HG02885 (cell line): ENCODE results near the gene ZFPL1.

ENCODE experiments used
- ATAC-seq: cut with Tn5 transposase; IDR thresholded peaks from one replicate; pipeline ENCODE4 v1.9.1; 2021; ENCODE audit warnings: mild to moderate bottlenecking; ENCODE audit not compliant: unreplicated experiment, poor library complexity

Gene ZFPL1

DNA sequence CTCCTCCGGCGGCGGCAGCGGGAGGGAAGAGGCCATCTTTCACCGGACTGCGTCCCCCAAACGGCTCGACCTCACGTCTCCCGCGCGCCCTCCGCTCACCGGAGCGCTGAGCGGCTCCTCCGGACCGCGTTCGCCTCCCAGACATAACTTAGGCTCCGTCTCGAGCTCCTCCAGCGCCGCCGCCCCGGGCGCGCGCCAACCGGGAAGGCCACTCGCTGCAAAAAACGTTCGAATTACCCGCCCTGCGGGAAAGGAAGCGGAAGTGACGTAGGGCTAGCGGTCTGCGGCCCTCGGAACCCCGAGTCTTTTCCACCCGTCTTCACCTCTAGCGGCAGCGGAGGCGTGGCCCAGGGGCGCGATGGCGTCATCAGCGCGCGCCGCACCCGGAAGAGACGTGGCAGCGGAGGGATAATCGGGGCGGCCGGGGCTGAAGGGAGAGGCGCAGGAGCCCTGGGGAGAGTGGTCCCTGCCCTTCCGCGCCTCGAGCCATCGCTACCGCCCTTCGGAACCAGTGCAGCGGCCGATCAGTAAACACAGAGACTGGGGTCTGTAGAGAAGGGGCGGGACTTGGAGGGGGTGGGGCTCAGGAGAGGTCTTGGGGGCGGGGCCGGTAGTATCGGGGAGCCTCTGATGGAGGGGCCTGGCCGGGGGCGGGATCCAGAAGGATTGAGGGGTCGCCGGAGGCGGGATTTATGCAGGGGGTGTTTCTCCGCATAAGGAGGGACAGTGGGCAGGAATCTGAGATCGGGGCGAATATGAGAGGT, at the start of gene ZFPL1, which contains the start of gene CDCA5:
ZFPL1 (plus strand) TSS at position 389 of the 764 bp plus-strand sequence. CDS start 477 bp downstream, outside the sequence.
CDCA5 (minus strand) TSS at position 207 of the 764 bp plus-strand sequence; CDS start at position 145, 62 bp downstream.
- ATAC-seq: peak; percentile 91

DNA sequence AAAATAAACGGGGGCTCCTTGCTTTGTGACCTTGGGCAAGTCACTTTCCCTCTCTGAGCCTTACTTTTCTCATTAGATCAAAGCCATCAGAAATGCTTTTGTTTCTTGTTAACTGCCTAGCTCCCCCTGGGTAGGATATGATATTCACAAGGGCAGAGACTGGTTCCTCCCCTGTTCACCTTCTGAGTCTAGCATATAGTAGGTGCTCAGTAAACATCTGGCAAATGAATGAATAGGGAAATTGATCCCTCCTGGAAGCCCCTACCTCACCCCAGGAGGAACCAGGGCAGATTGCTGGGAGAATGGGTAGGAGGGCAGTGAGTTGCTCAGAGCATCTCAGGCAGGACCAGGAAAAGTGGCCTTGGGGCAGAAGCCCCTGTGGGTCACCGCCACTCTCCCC, 49.6 kb upstream of the ZFPL1 start:
- ATAC-seq: no peak

DNA sequence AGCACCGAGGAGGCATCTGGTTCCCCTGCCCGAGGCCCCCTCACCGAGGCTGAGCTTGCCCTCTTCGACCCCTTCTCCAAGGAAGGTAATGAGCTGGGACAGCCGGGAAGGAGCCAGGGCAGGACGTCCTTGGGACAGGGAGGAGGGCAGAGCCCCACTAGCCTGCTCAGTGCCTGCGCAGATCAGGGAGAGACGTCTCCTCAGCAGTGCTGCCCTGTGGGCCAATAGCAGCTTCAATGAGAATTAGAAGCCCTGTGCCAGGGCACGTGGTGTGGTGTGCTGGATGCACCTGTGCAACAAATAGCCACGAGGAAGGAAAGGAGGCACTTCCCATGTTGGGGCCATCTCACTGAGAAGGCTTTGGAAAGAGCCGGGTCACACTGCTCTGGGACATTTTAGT, 48.4 kb upstream of the ZFPL1 start:
- ATAC-seq: no peak

DNA sequence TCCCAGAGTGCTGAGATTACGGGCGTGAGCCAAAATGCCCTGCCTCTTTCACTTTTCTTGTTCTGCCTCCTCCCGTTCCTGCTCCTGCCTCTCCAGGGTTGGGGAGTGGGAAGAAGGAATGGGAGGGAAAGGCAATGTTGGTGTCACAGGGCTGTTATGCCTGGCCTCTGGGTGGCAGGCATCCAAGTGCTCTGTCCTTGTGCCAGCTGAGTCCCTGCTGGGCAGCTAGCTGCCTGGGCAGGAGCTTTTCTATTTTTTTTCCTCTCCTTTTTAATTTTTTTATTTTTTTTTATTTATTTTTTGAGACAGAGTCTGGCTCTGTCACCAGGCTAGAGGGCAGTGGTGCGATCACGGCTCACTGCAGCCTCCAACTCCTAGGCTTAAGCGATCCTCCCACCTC, 47.1 kb upstream of the ZFPL1 start:
- ATAC-seq: no peak

DNA sequence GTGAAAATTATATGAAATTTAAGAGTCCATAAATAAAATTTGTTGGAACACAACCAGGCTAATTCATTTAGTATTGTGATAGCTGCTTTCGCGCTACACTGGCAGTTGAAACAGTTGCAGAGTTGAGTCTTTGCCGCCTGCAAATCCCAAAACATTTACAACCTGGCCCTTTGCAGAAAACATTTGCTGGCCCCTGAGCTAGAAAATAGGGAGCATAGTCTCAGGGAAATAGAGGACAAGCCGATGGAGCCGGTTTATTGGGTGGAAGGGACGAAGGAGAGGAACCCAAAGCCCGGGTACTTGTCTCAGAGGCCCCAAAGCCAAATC, 43.5 kb upstream of the ZFPL1 start:
- no peak for ATAC-seq

DNA sequence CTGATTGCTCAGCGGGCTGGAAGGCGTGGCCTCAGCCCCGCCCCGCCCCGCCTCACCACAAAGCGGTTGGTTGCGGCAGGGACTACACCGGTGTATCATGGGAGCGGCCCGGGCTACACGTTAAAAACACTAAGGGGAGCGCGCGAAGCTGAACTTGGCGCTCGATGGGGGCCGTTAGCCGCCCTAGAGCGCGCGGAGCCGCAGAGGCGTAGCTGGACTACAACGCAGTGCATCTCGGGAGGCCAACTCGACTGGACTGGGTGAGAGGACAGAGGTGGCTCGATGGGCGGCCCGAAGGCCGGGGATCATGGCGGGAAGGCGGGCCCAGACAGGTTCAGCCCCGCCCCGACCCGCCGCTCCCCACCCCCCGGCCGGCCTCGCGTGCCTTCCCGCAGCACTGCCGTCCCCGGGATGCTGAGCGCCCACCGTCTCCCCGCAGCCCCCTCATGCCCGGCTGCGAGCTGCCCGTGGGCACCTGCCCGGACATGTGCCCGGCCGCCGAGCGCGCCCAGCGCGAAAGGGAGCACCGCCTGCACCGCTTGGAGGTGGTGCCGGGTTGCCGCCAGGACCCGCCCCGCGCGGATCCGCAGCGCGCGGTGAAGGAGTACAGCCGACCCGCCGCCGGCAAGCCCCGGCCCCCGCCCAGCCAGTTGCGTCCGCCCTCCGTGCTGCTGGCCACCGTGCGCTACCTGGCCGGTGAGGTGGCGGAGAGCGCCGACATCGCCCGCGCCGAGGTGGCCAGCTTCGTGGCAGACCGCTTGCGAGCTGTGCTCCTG, 43.0 kb upstream of the ZFPL1 start, which contains the start of gene SAC3D1:
SAC3D1 (plus strand) TSS at position 364 of the 776 bp plus-strand sequence; CDS start at position 447, 83 bp downstream.
- ATAC-seq: peak; percentile 88

DNA sequence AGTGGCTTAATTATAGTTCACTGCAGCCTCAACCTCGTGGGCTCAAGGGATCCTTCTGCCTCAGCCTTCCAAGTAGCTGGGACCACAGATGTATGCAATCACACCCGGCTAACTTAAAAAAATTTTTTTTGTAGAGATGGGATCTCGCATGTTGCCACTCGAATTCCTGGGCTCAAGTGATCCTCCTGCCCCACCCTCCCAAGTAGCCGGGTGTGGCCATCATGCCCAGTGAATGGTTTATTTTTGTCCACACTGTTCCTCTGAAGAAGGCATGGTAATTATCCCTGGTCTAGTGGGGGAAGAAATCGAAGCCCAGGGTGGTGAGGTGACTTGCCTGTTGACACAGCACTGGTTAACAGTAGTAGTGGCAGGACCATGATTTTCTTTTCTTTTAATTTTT, 41.1 kb upstream of the ZFPL1 start:
- no peak for ATAC-seq

DNA sequence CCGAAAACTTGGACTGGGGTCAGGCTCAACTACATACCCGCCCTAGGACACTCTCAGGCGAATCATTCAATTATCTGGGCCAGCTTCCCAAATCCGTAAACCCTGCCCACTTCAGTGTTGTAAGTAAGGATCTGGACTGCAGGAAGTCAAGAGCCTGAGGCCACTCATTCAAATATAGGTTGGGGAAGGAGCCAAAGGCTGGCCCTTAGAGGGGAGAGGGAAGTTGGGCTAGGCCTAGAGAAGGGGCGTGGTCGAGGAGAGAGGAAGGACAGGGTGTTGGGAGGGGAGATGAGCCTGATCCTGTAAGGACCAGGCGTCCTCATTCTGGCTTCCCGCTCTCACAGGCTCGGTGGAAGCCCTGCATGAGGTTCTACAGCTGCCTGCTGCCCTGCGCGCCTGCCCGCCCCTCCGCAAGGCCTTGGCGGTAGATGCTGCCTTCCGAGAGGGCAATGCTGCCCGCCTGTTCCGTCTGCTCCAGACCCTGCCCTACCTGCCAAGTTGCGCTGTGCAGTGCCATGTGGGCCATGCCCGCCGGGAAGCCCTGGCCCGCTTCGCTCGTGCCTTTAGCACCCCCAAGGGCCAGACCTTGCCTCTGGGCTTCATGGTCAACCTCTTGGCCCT, 40.0 kb upstream of the ZFPL1 start:
- no peak for ATAC-seq

DNA sequence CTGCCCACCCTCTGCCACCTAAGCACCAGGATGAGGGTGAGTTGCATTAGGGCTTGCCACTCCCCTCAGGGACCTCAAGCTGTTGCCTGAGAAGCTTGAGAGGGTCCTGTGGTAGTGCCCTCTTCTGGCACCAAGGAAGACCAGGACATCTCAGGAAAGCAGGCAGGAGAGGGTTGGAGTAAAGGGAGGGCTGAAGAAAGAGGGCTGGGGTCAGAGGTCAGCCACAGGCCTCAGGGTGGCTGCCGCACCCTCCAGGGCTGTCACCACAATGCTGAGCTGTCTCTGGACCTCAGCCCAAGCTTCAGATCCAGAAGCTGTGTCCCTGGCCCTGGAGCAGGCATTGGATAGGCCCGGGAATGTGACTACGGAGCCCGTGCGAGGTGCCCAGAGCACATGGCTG, 39.0 kb upstream of the ZFPL1 start:
- no peak for ATAC-seq

DNA sequence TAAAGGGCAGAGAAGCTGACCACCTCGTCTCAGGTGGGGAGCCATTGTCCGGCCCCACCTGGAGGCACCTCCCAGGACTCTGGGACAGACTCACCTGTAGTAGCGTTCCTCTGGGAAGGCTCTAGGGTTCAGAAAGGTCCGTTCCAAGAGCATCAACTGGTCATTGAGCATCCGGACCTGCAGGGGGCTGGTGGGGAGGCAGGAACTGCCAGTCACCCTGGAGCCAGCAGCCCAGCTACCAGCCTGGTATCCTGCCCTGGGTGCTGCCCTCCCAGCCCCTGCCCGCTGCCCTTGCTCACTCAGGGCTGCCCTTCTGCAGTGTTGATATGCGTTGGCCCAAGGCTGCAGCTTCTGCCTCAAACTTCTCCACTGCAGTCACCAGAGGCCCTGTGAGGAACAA, 38.3 kb upstream of the ZFPL1 start:
- no peak for ATAC-seq

DNA sequence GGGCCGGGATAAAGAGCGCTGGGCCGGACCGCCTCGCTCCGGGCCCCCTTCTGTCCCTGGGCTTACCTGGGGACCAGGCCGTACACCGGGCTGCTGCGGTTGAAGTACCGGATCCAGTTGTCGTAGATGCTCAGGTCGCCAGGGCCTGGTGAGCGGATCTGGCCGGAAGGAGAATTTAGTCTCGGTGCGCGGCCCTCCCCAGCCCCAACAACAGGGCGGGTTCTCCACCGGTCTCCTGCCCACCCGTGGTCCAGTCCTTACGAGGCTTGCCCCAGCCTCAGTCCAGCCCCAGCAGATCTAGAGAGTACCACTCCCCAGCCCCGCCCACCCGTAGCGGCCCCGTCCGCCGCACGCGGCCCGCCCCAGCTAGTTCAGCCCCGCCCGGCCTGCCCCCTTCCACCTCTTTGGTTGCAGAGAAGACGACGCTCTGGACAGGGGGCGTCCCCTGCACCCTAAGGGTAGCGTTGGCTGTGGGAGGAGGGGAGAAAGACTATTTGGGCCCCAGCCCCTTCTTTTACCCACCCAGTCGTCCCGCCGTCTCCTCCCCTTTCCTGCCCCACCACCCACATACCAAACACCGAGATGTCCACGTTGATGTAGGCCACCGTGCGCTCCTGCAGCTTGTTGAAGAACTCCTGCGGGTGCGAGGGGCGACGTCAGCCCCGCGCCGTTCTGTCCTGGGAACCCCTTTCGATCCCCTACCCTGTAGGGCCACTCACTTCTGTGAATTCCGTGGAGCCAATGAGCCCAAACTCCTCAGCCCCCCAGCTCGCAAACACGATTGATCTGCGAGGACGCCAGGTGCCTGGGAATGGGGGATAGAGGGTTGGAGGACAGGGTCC, 36.2 kb upstream of the ZFPL1 start:
- ATAC-seq: no peak

DNA sequence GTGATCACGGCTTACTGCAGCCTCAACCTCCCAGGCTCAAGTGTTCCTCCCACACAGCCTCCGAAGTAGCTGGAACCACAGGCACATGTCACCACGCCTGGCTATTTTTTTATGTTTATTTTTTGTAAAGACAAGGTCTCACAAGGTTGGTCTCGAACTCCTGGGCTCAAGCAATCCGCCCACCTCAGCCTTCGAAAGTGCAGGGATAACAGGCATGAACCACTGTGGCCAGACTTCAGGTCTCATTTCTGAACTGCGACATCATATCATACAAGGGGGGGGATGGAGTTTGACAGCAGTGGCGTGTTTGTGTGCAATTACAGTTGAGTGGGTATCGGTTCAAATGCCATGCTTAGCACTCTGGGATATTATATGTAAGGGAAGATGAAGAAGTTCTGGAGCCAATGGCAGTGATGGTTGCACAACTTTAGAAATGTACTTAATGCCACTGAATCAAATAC, 32.6 kb upstream of the ZFPL1 start:
- no peak for ATAC-seq

DNA sequence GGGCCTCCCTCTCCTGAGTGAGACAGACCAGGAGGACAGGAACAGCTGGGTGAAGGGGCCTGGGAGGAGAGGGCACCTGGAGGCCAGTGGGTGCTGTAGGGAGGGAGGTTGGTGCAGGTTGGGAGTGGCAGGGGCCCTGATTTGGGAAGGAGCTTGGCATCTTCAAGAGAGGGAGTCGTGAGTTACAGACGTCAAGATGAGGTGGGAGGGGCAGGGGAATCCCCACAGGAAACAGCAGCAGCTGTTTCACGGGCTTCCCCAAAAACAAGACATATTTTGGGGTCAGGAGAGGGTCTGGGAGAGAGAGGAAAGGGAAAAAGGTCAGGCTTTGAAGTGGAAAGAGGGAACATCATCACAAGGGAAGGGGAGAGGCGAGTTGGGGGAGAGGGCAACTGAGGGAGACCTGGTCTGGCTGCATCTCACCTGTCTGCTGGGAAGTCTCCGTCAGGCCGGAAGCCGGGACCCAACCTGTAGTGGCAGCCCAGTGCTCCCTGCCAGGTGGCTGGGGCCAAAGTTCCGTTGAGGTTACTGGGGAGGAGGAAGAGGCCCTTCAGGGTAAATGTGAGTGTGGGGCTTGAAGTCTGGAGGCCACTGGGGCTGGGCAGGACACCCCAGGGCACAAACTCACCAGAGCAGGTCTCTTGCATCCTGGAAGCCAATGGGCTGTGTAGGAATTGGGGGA, 30.1 kb upstream of the ZFPL1 start:
- ATAC-seq: no peak

DNA sequence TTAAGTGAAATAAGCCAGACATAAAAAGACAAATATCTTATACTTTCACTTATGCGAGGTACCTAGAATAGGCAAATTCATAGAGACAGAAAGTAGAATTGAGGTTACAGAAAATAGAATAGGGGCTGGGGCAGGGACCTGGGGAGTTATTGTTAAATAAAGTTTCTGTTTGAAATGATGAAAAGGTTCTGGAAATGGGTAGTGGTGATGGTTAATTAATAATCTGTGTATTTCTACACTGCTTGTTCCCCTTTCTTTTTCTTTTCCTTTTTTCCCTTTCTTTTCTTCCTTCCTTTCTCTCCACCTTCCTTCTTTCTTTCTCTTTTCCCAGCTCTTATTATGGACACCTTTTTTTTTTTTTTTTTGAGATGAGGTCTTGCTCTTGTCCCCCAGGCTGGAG, 28.5 kb upstream of the ZFPL1 start:
- no peak for ATAC-seq

DNA sequence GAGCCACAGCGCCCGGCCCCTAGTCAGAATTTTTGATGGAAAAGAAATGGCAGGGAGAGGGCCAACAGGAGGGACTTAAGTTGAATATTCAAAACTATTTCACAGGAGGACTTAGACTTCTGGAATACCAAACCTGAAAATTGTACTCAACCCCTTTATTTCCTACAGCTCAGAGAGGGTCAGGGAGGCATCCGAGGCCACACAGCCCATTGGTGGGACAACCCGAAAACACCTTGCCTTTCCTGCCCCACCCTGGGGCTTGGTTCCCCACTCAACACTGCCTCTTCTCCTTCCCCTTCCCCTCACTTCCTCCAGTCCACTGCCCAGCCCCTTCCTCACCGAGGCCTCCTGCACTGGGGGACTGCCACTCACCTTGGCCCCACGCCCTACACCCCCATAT, 27.0 kb upstream of the ZFPL1 start:
- no peak for ATAC-seq

DNA sequence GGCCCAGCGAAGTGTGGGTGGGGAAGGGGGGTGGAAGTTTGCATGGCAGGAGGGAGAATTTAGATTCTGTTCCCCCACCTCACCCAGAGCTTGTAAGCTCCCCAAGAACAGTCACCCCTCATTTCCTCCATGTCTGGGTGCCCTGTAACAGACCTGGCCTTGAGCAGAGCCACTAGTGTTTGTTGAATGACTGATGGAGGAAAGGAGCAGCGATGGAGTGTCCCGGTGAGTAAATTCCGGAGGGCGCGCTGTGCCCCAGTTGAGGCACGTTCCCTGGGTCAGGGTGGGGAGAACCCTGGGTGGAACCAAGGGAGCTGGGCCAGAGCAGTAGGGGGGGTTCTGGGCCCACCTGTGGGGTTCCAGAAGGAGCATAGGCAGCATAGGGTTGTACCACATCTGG, 26.5 kb upstream of the ZFPL1 start:
- no peak for ATAC-seq

DNA sequence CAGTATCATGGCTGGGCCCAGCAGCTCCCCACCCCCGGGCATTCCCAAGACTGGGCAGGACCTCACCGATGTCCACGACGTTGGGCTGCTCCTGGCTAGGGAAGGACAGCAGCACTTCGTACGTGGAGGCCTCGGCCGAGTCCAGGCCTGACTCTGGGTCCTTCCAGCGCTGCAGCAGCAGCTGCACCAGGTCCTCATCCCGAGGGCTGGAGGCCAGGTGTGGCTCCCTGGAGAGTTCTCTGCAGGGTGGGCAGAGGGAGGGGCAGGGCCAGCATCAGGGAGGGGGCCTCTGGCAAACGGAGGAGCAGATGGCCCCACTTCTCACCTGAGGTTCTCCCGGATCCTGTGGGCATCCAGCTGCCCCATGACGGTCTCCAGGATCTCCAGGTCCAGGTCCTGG, 26.0 kb upstream of the ZFPL1 start:
- no peak for ATAC-seq

DNA sequence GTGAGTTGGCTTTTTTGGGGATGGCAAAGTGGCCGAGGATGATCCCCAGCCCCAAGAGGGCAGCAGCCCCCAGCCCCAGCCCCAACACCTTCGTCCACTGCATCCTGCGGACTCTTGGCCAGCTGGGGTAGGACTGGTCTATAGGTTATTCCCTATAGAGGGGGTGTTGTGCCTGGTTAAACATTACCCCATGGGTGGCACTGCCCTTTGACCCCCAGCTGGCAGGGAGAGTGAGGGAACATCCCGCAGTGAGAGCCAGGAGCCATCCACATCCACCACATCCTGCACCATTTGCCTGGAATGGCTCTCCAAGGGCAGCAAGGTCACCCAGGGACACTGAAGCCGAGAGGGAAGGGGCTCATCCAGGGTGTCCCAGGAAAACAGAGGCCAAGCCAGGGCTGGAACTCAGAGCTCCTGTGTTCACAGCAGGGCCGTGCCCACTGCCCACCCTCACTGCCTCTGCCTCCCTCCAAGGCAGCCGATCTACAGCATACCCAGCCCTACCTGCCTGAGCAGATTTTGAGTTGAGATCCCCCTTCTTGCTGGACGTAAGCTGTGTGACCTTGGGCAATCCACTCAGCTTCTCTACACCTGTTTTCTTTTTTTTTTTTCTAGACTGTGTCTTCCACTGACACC, 25.5 kb upstream of the ZFPL1 start, which contains the start of gene NAALADL1:
NAALADL1 (minus strand) TSS at position 135 of the 636 bp plus-strand sequence; CDS start at position 103, 32 bp downstream.
- no peak for ATAC-seq

DNA sequence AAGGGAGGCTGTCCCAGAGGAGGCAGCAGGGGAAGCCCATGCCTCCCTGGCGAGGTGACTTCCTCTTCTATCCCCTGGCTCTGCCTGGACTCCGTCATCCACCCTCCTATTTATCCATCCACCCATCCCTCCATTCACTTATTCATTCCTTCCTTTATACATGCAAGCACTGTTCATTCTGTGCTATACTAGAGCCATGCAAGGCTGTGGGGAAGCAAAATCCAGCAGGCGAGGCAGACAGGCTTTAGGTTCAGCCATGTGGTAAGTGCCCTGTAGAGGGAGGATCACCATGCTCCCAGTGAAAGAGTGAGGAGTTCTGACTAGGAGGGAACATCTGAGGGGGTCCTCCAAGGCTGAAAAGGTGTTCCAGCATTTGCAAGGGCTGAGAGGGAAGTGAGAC, 24.5 kb upstream of the ZFPL1 start:
- no peak for ATAC-seq
